Loucy (cell line): ENCODE measurements around the gene PHF21B.

Experiments used
- CTCF ChIP-seq: fragments of 200-600 bp; sonication (generic); conservative IDR thresholded peaks from 2 replicates; pipeline ENCODE4 v1.5.1; 2014; ENCODE audit warnings: mild to moderate bottlenecking, antibody characterized with exemption, low read length
- EZH2phosphoT487 ChIP-seq: fragments of 200-600 bp; IDR thresholded peaks from 2 replicates; pipeline ENCODE4 v1.6.1; 2018; ENCODE audit warnings: antibody characterized with exemption, mild to moderate bottlenecking, moderate library complexity, borderline replicate concordance

GRCh38 chr22:44919691-44920090 lies 90.1 kb downstream of the PHF21B start:
- no peak for TF ChIP-seq CTCF
- TF ChIP-seq EZH2phosphoT487: no peak
